OCI-LY7 (cell line): ENCODE data around the gene VPS26A. TPM values are rescaled to one million over a fixed set of nuclear protein-coding genes. Genes with fewer than 3 reads are reported as not detected.

Experiments
- Bru-seq: library from RNA; stranded (reverse); fragments of 400-500 nt; gene quantifications from one replicate; lab custom pipeline; 2021; lab: Mats Ljungman, UMichigan
- BruChase-seq, 2 experiments: library from RNA; stranded (reverse); fragments of 400-500 nt; gene quantifications; one replicate each; lab custom pipeline; 2021; lab: Mats Ljungman, UMichigan
- BruUV-seq: library from RNA; stranded (reverse); fragments of 400-500 nt; replicated peaks from 2 replicates; lab custom pipeline; 2021; lab: Mats Ljungman, UMichigan
- CTCF ChIA-PET: fragments of 300-600 bp; sonication (Branson Sonifier 250); formaldehyde crosslinking; loops from one replicate; lab custom pipeline; 2022; ENCODE audit warnings: antibody characterized with exemption; ENCODE audit not compliant: unreplicated experiment; lab: Charles Lee
- POLR2A ChIA-PET: fragments of 300-600 bp; sonication (Branson Sonifier 250); formaldehyde crosslinking; loops from one replicate; lab custom pipeline; 2022; ENCODE audit warnings: antibody characterized with exemption; lab: Charles Lee
- DNase-seq: peaks from one replicate; pipeline ENCODE4 v3.0.0-alpha.2; 2015; ENCODE audit warnings: low spot score
- H2AFZ ChIP-seq: fragments of 200-600 bp; sonication (generic), shearing (Covaris generic); 2 replicates; pipeline ENCODE4 v1.6.1; 2014; ENCODE audit warnings: mild to moderate bottlenecking, antibody characterized with exemption, low read length, moderate library complexity
- H3K27ac ChIP-seq: fragments of 200-600 bp; sonication (generic); 2 replicates; pipeline ENCODE4 v1.5.1; 2014; ENCODE audit warnings: mixed run types, low read depth, mild to moderate bottlenecking, moderate library complexity, low read length, inconsistent platforms; ENCODE audit not compliant: poor library complexity, severe bottlenecking
- H3K36me3 ChIP-seq: fragments of 200-600 bp; sonication (generic); 2 replicates; pipeline ENCODE4 v1.6.1; 2014; ENCODE audit warnings: mild to moderate bottlenecking, antibody characterized with exemption, low read length, moderate library complexity, mixed read lengths; ENCODE audit not compliant: insufficient read depth
- H3K4me1 ChIP-seq: fragments of 200-600 bp; sonication (generic); 2 replicates; pipeline ENCODE4 v1.5.1; 2014; ENCODE audit warnings: mild to moderate bottlenecking, low read length; ENCODE audit not compliant: insufficient read depth, poor library complexity, severe bottlenecking
- H3K4me2 ChIP-seq: fragments of 200-600 bp; sonication (generic); 2 replicates; pipeline ENCODE4 v1.6.1; 2014; ENCODE audit warnings: mild to moderate bottlenecking, low read length
- H3K4me3 ChIP-seq: fragments of 200-600 bp; sonication (generic); 2 replicates; pipeline ENCODE4 v1.5.1; 2014; ENCODE audit warnings: mild to moderate bottlenecking, low read depth, low read length; ENCODE audit not compliant: poor library complexity, severe bottlenecking
- H3K79me2 ChIP-seq: fragments of 200-600 bp; sonication (generic); 2 replicates; pipeline ENCODE4 v1.6.1; 2016; ENCODE audit warnings: low read depth, mild to moderate bottlenecking, low read length, moderate library complexity, mixed read lengths; ENCODE audit not compliant: insufficient read depth
- H3K9me2 ChIP-seq: fragments of 200-600 bp; sonication (generic); 2 replicates; pipeline ENCODE4 v1.6.1; 2016; ENCODE audit warnings: mild to moderate bottlenecking, low read length, mixed read lengths; ENCODE audit not compliant: insufficient read depth
- H3K9me3 ChIP-seq: fragments of 200-600 bp; sonication (generic); 2 replicates; pipeline ENCODE4 v1.6.1; 2014; ENCODE audit warnings: mild to moderate bottlenecking, mixed run types, low read length, mixed read lengths
- H4K20me1 ChIP-seq: fragments of 200-600 bp; sonication (generic); 2 replicates; pipeline ENCODE4 v1.6.1; 2014; ENCODE audit warnings: mild to moderate bottlenecking, antibody characterized with exemption, low read length, moderate library complexity, mixed read lengths; ENCODE audit not compliant: insufficient read depth
- EZH2phosphoT487 ChIP-seq: fragments of 200-600 bp; sonication (generic); IDR thresholded peaks from 2 replicates; pipeline ENCODE4 v1.6.1; 2018; ENCODE audit warnings: low read depth, borderline replicate concordance, mild to moderate bottlenecking, mixed run types, antibody characterized with exemption, low read length, moderate library complexity, mixed read lengths
- intact Hi-C: fragments of 100-400 bp; cut with micrococcal nuclease; formaldehyde crosslinking; loops from one replicate; pipeline ENCODE4 v1.10.0; 2022; ENCODE audit not compliant: unreplicated experiment
- long read RNA-seq: library from polyadenylated mRNA; stranded (forward); transcript quantifications from one replicate; pipeline ENCODE4 v2.0.0, GENCODE V29; 2022
- total RNA-seq, 2 experiments: library from RNA; depleted of rRNA in 1 of 2; stranded (reverse); fragments of >200 nt in 1 of 2; shearing (Covaris generic) in 1 of 2; gene quantifications; 2 replicates each; pipeline ENCODE4 v1.2.3, GENCODE V29; 2014 to 2022
- TF ChIP-seq, protein P1 (sequence below): fragments of 200-600 bp; sonication (generic); conservative IDR thresholded peaks from 2 replicates; pipeline ENCODE4 v1.5.1; 2014; ENCODE audit warnings: mild to moderate bottlenecking, antibody characterized with exemption, low read length, moderate library complexity, mixed read lengths

VPS26A gene
- total RNA-seq (2014; rRNA removed; shearing (Covaris generic)) = 9.9 and 10.0 TPM in 2 replicates
- total RNA-seq (2022) = 33.6 and 41.7 TPM in 2 replicates
- Bru-seq, nascent RNA = percentile 75 among the genes with signal in this experiment
- percentile 80 among the genes with signal in this experiment for BruChase-seq, experiment 1, labeled RNA remaining after a 6-hour chase
- BruChase-seq, experiment 2, labeled RNA remaining after a 2-hour chase = percentile 80 among the genes with signal in this experiment
- long read RNA-seq, transcript VPS26A-201 (9 exons, 2,697 nt) = major isoform, 130 of 158 reads
- long read RNA-seq, partial matches to known transcripts = 7 of 158 reads
- long read RNA-seq, other reads (novel, unspliced or antisense) = 18 of 158 reads

DNA sequence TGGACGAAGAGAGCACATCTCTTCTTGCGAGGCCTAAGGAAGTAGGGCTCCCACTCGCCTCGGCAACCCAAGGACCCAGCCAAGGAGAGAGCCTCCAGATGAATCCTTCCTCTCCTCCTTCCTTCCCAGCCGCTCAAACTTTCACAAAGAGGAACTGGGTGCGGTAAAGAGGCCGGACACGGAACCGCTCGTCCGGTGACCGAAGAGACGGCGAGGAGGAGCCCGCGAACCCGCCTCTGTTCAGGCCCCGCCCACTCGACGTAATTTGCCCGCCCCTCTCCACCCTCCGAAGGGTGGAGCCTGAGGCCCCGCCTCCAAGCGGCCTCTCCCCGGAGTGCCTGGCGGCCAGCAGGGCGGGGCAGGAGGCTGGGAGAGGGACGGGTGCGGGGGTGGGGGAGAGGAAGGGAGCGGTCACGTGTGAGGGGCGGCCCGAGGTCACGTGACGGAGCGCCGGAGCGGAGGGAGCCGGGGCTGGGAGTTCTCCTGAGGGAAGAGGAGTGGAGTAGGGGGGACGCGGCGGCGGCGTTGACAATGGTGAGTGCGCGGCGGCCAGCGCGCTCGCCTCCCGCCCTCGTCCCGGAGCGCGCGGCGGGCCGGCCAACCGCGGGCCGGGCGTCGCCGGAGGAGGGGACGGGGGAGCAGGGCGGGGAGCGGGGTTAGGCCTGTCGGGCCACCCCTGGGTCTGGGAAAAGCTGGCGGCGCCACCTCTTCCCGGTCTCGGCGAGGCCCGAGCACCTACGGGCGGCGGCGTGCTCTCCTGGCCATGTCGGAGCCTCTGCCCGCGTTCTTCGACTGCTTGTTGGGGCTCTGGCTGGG lies at the start of gene VPS26A:
VPS26A (plus strand) TSS at position 432 of the 816 bp plus-strand sequence; CDS start at position 532, 100 bp downstream.
- TF ChIP-seq, protein P1, sequence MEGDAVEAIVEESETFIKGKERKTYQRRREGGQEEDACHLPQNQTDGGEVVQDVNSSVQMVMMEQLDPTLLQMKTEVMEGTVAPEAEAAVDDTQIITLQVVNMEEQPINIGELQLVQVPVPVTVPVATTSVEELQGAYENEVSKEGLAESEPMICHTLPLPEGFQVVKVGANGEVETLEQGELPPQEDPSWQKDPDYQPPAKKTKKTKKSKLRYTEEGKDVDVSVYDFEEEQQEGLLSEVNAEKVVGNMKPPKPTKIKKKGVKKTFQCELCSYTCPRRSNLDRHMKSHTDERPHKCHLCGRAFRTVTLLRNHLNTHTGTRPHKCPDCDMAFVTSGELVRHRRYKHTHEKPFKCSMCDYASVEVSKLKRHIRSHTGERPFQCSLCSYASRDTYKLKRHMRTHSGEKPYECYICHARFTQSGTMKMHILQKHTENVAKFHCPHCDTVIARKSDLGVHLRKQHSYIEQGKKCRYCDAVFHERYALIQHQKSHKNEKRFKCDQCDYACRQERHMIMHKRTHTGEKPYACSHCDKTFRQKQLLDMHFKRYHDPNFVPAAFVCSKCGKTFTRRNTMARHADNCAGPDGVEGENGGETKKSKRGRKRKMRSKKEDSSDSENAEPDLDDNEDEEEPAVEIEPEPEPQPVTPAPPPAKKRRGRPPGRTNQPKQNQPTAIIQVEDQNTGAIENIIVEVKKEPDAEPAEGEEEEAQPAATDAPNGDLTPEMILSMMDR = no peak
- TF ChIP-seq EZH2phosphoT487 = no peak
- POLR2A ChIA-PET = interaction anchor here (0.6 kb wide), 2 partner anchors 88 to 143 kb away, joined by 3 to 4 read pairs; no protein-coding TSS in a partner anchor
- CTCF ChIA-PET = no interaction called here
- H3K9me3 ChIP-seq = no peaks in the 10 kb centered on the region
- H4K20me1 ChIP-seq = peaks cover 9% of the 10 kb centered on the region; the same call in 1 of the 2 replicates
- H2AFZ ChIP-seq = peak within 1 kb of the TSS; percentile 86
- no peaks in the 10 kb centered on the region for H3K36me3 ChIP-seq
- no peaks in the 10 kb centered on the region for H3K9me2 ChIP-seq
- H3K27ac ChIP-seq = peak within 1 kb of the TSS; percentile 64
- H3K4me1 ChIP-seq = peaks cover 15% of the 10 kb centered on the region
- peak; percentile 97 for DNase-seq
- BruUV-seq = no TSS peak
- intact Hi-C loops = no loop called here
- peak within 1 kb of the TSS; percentile 88 for H3K4me3 ChIP-seq
- peaks cover 40% of the 10 kb centered on the region for H3K79me2 ChIP-seq
- H3K4me2 ChIP-seq = peak within 1 kb of the TSS; percentile 81

DNA sequence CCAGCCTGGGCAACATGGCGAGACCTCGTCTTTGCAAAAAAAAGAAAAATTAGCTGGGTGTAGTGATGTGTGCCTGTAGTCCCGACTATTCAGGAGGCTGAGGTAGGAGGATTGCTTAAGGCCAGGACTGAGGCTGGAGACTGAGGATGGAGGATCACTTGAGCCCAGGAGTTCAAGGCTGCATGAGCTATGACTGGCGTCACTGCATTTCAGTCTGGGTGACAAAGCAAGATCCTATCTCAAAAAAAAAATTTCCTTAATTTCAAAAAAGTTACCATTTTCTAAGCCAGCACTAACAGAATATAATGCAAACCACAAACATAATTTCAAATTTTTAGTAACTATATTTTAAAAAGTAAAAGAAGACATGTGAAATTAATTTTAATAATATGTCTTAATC lies 49.4 kb upstream of the VPS26A start:
- no peaks in the 10 kb centered on the region for H3K36me3 ChIP-seq

More for the DNA sequence above, 49.4 kb upstream of the VPS26A start:
- Histone ChIP-seq H3K9me2 (no peaks in the 10 kb centered on the region), H3K79me2 (no peaks in the 10 kb centered on the region), H3K4me3 (no peak overlapping the region), H3K9me3 (no peaks in the 10 kb centered on the region), H4K20me1 (no peaks in the 10 kb centered on the region), H3K27ac (no peak overlapping the region), H2AFZ (no peak overlapping the region), H3K4me2 (no peak overlapping the region), H3K4me1 (peaks cover 3% of the 10 kb centered on the region)
- ChIA-PET CTCF (no interaction called here), POLR2A (no interaction called here)
- BruUV-seq = no TSS peak
- DNase-seq = no peak
- intact Hi-C loops = no loop called here
- no peak for TF ChIP-seq EZH2phosphoT487
- TF ChIP-seq, protein P1 = no peak
